AG09309 (cell line): ENCODE measurements around the gene SLC27A6.

Experiments
- DNase-seq: peaks from one replicate; pipeline ENCODE4 v3.0.0-alpha.2; 2010; ENCODE audit warnings: low read depth
- H3K4me3 ChIP-seq: 2 replicates; pipeline ENCODE4 v1.5.1; 2011; ENCODE audit warnings: mild to moderate bottlenecking, low read depth, low read length, moderate library complexity; ENCODE audit not compliant: control insufficient read depth
- CTCF ChIP-seq: IDR thresholded peaks from 2 replicates; pipeline ENCODE4 v1.5.1; 2011; ENCODE audit warnings: mild to moderate bottlenecking, low read depth, low read length, inconsistent platforms; ENCODE audit not compliant: insufficient read depth, control insufficient read depth; ENCODE audit errors: missing control alignments

SLC27A6 gene

GRCh38 chr5:129073111-129073510 lies 107.8 kb downstream of the SLC27A6 start:
- TF ChIP-seq CTCF = no peak
- no peak for DNase-seq
- H3K4me3 ChIP-seq = no peak overlapping the region

DNA sequence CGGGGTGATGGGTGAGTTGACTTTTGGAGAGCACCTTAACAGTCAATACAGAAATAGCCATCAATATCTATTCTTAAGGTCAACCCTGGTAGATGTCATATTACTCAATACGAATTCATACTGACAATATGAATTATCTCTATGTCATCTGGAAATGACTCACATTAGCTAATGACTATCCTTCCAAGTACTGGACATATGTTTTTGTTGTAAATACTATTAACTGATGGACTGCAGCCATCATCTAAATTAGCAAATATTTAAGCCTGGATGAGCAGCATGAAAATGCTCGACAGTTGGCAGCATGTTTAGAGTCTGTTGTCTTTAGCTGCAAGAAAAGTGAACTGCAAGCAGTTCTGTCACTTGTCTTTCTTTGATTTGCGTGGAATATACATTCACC lies 109.6 kb downstream of the SLC27A6 start:
- no peak overlapping the region for H3K4me3 ChIP-seq
- TF ChIP-seq CTCF = no peak
- no peak for DNase-seq

DNA sequence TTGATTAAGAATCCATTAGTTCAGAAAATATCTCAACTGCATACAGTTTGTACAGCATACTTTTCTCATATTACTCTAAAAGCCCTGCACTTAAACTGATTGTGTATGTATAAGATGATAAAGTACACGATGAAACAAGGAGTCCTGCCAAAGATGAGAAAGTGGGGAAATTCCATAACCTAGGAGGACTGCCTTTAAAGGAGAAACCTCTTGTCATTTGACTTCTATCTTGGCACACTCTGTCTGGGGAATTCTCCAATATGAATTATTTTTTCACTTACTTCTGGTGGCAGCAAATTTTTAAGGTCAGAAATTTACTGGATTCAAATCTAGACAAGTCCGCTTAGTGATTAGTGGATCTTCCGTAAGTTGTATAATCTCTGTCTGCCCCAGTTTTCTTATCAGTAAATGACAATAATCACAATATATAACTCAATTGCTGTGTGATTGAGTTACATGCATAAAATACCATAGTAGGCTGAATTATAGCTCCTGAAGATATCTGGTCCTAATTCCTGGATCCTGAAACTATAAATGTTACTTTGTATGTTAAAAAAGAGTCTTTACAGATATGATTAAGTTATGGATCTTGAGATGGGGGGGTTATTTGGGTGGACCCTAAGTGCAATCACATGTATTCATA lies 112.3 kb downstream of the SLC27A6 start:
- no peak overlapping the region for H3K4me3 ChIP-seq
- no peak for DNase-seq
- TF ChIP-seq CTCF = no peak

GRCh38 chr5:129078247-129078646 lies 113.0 kb downstream of the SLC27A6 start:
- no peak overlapping the region for H3K4me3 ChIP-seq
- DNase-seq = no peak
- no peak for TF ChIP-seq CTCF

DNA sequence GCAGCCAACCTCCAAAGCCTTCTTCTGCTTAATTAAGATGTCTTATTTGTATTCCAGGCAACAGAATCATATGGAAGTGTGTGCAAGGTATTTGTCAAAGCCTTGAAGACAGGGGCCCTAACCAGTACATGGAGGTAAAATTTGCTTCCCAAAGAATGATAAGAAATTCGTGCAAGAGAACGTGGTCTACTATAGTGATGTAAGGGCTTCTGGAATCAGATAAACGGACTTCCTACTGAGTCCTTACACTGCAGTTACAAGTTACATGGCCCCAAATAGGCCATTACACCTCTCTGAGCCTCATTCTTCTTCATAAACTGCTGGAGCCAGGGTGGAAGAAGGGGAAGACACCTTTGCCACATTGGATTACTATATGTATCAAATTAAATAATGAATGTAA lies 113.4 kb downstream of the SLC27A6 start:
- no peak overlapping the region for H3K4me3 ChIP-seq
- TF ChIP-seq CTCF = no peak
- DNase-seq = no peak

- no peak for DNase-seq
- TF ChIP-seq CTCF = no peak
These were observed 114.2 kb downstream of the SLC27A6 start for GRCh38 chr5:129079496-129079895.

GRCh38 chr5:129080766-129081165 lies 115.5 kb downstream of the SLC27A6 start:
- H3K4me3 ChIP-seq = no peak overlapping the region
- DNase-seq = no peak
- no peak for TF ChIP-seq CTCF

More at GRCh38 chr5:129079496-129079895, 114.2 kb downstream of the SLC27A6 start:
- H3K4me3 ChIP-seq = no peak overlapping the region
